HepG2 (cell line): ENCODE measurements around the gene PSMB3. TPM values are rescaled to one million over a fixed set of nuclear protein-coding genes. Genes with fewer than 3 reads are reported as not detected.

ENCODE experiments used
- ELF4 ChIP-seq: sonication (generic); formaldehyde crosslinking; IDR thresholded peaks from 2 replicates; pipeline ENCODE4 v1.5.0; 2020; ENCODE audit warnings: missing genetic modification reagents, mild to moderate bottlenecking, moderate library complexity, borderline replicate concordance
- HMG20A ChIP-seq: IDR thresholded peaks from 2 replicates; pipeline ENCODE4 v1.6.1; 2016; ENCODE audit warnings: borderline replicate concordance
- KMT2A ChIP-seq: sonication (generic); formaldehyde crosslinking; IDR thresholded peaks from 2 replicates; pipeline ENCODE4 v1.4.0; 2020; ENCODE audit warnings: missing genetic modification reagents
- MTF2 ChIP-seq: sonication (generic); formaldehyde crosslinking; IDR thresholded peaks from 2 replicates; pipeline ENCODE4 v1.5.0; 2020; ENCODE audit warnings: missing genetic modification reagents, borderline replicate concordance
- MYC ChIP-seq: sonication (generic); formaldehyde crosslinking; IDR thresholded peaks from 2 replicates; pipeline ENCODE4 v1.9.0; 2021; ENCODE audit warnings: missing genetic modification reagents, borderline replicate concordance
- PHF5A ChIP-seq: IDR thresholded peaks from one replicate; pipeline ENCODE4 v1.6.1; 2018; ENCODE audit warnings: low read depth, missing genetic modification reagents; ENCODE audit not compliant: unreplicated experiment
- SOX6 ChIP-seq, 2 experiments: fragments of 450-650 bp in 1 of 2; sonication (generic) in 1 of 2; formaldehyde crosslinking in 1 of 2; IDR thresholded peaks; 2 replicates each; pipeline versions ENCODE4 v1.4.0 to v1.6.1; 2017 to 2020; ENCODE audit warnings: antibody characterized with exemption in 1 of 2, mild to moderate bottlenecking in 1 of 2, missing genetic modification reagents in 1 of 2
- SP4 ChIP-seq: sonication (generic); formaldehyde crosslinking; IDR thresholded peaks from 2 replicates; pipeline ENCODE4 v1.8.1; 2023; ENCODE audit warnings: mild to moderate bottlenecking, missing genetic modification reagents
- THAP9 ChIP-seq: sonication (generic); formaldehyde crosslinking; IDR thresholded peaks from 2 replicates; pipeline ENCODE4; 2020; ENCODE audit warnings: missing genetic modification reagents, mild to moderate bottlenecking, borderline replicate concordance
- TSC22D2 ChIP-seq: sonication (generic); formaldehyde crosslinking; IDR thresholded peaks from 2 replicates; pipeline ENCODE4 v1.5.1; 2020; ENCODE audit warnings: missing genetic modification reagents, mild to moderate bottlenecking, borderline replicate concordance
- ZNF432 ChIP-seq: sonication (generic); formaldehyde crosslinking; IDR thresholded peaks from 2 replicates; pipeline ENCODE4 v1.5.0; 2020; ENCODE audit warnings: missing genetic modification reagents, mild to moderate bottlenecking, borderline replicate concordance
- ZNF674 ChIP-seq: sonication (generic); formaldehyde crosslinking; IDR thresholded peaks from 2 replicates; pipeline ENCODE4 v1.5.0; 2020; ENCODE audit warnings: low read depth, mild to moderate bottlenecking, missing genetic modification reagents
- ZNF770 ChIP-seq: sonication (generic); formaldehyde crosslinking; IDR thresholded peaks from 2 replicates; pipeline ENCODE4 v1.5.0; 2020; ENCODE audit warnings: mild to moderate bottlenecking, missing genetic modification reagents
- ZNF816 ChIP-seq: sonication (generic); formaldehyde crosslinking; IDR thresholded peaks from 2 replicates; pipeline ENCODE4 v1.8.0; 2022; ENCODE audit warnings: missing genetic modification reagents, mild to moderate bottlenecking, borderline replicate concordance
- polyA plus RNA-seq, 8 experiments: library from polyadenylated mRNA; depleted of rRNA in 3 of 8; stranded (reverse) in 7 of 8; unstranded in 1 of 8; fragments of >200 nt; fragmentation: Illumina TruSeq in 4 of 8; extraction: Trizol in 4 of 8; gene quantifications; 2 replicates each; pipeline versions ENCODE4 v1.2.1 to v1.2.3, GENCODE V29; 2011 to 2016; ENCODE audit warnings: low read depth in 4 of 8, missing spikeins in 1 of 8, mixed read lengths in 1 of 8; ENCODE audit not compliant: insufficient read depth in 1 of 8
- total RNA-seq, 5 experiments: library from RNA; depleted of rRNA; stranded (reverse); fragments of >200 nt; fragmentation: Illumina TruSeq; extraction: Trizol; gene quantifications; 2 replicates each; pipeline ENCODE4 v1.2.3, GENCODE V29; 2016; ENCODE audit warnings: low read depth in 1 of 5
- TF ChIP-seq, protein P1 (sequence below): sonication (generic); formaldehyde crosslinking; IDR thresholded peaks from 2 replicates; pipeline ENCODE4 v1.8.0; 2023; ENCODE audit warnings: mild to moderate bottlenecking, missing genetic modification reagents
- TF ChIP-seq, protein P2 (sequence below): sonication (generic); formaldehyde crosslinking; IDR thresholded peaks from 2 replicates; pipeline ENCODE4 v1.8.0; 2022; ENCODE audit warnings: mild to moderate bottlenecking, missing genetic modification reagents, moderate library complexity
- TF ChIP-seq, protein P3 (sequence below): sonication (generic); formaldehyde crosslinking; conservative IDR thresholded peaks from 2 replicates; pipeline ENCODE4 v1.8.0; 2022; ENCODE audit warnings: missing genetic modification reagents
- TF ChIP-seq, protein P4 (sequence below): sonication (generic); formaldehyde crosslinking; IDR thresholded peaks from 2 replicates; pipeline ENCODE4 v1.5.0; 2020; ENCODE audit warnings: mild to moderate bottlenecking, low read depth, missing genetic modification reagents, borderline replicate concordance

The PSMB3 gene
- total and polyA plus RNA-seq, 2 of the 13 experiments (the other 11 are each of a cell fraction or from before 2014, with no cell fraction given) = 366 to 517 TPM

GRCh38 chr17:38702916-38703741, 49.4 kb upstream of the PSMB3 start (continued):
- TF ChIP-seq THAP9 (CRISPR knock-in tag) = no peak; the same call in 1 of the 2 replicates
- TF ChIP-seq KMT2A (CRISPR knock-in tag) = no peak
- no peak for TF ChIP-seq ZNF432 (CRISPR knock-in tag)
- no peak for TF ChIP-seq MYC
- no peak for TF ChIP-seq TSC22D2 (CRISPR knock-in tag)
- no peak for TF ChIP-seq ELF4 (CRISPR knock-in tag)
- no peak for TF ChIP-seq ZNF770
- TF ChIP-seq ZNF816 = no peak
- peak; percentile 69; the same call in 1 of the 2 replicates for TF ChIP-seq ZNF674 (CRISPR knock-in tag)
- TF ChIP-seq SP4 (CRISPR knock-in tag) = no peak
- no peak for TF ChIP-seq HMG20A (CRISPR knock-in tag)
- no peak for TF ChIP-seq PHF5A (CRISPR knock-in tag)
- TF ChIP-seq MTF2 = no peak
- TF ChIP-seq, protein P1, sequence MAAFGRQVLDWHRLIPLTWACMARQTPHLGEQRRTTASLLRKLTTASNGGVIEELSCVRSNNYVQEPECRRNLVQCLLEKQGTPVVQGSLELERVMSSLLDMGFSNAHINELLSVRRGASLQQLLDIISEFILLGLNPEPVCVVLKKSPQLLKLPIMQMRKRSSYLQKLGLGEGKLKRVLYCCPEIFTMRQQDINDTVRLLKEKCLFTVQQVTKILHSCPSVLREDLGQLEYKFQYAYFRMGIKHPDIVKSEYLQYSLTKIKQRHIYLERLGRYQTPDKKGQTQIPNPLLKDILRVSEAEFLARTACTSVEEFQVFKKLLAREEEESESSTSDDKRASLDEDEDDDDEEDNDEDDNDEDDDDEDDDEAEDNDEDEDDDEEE (CRISPR knock-in tag) = 0 out of 2 replicates have a peak, but pooled peaks have one; percentile 25
- TF ChIP-seq, protein P2, sequence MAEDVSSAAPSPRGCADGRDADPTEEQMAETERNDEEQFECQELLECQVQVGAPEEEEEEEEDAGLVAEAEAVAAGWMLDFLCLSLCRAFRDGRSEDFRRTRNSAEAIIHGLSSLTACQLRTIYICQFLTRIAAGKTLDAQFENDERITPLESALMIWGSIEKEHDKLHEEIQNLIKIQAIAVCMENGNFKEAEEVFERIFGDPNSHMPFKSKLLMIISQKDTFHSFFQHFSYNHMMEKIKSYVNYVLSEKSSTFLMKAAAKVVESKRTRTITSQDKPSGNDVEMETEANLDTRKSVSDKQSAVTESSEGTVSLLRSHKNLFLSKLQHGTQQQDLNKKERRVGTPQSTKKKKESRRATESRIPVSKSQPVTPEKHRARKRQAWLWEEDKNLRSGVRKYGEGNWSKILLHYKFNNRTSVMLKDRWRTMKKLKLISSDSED (CRISPR knock-in tag) = 0 out of 2 replicates have a peak, but pooled peaks have one; percentile 27
- TF ChIP-seq, protein P3, sequence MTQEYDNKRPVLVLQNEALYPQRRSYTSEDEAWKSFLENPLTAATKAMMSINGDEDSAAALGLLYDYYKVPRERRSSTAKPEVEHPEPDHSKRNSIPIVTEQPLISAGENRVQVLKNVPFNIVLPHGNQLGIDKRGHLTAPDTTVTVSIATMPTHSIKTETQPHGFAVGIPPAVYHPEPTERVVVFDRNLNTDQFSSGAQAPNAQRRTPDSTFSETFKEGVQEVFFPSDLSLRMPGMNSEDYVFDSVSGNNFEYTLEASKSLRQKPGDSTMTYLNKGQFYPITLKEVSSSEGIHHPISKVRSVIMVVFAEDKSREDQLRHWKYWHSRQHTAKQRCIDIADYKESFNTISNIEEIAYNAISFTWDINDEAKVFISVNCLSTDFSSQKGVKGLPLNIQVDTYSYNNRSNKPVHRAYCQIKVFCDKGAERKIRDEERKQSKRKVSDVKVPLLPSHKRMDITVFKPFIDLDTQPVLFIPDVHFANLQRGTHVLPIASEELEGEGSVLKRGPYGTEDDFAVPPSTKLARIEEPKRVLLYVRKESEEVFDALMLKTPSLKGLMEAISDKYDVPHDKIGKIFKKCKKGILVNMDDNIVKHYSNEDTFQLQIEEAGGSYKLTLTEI (CRISPR knock-in tag) = no peak
- TF ChIP-seq, protein P4, sequence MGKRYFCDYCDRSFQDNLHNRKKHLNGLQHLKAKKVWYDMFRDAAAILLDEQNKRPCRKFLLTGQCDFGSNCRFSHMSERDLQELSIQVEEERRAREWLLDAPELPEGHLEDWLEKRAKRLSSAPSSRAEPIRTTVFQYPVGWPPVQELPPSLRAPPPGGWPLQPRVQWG (CRISPR knock-in tag) = no peak
- no peak for TF ChIP-seq SOX6 (IDR thresholded peaks at IDR 0.05)
- 0 out of 2 replicates have a peak, but pooled peaks have one; percentile 0 for TF ChIP-seq SOX6 (CRISPR knock-in tag; IDR thresholded peaks at IDR 0.05)
